ENCODE data around the gene PDK1.

- no peak for TF ChIP-seq CTCF (conservative IDR thresholded peaks at IDR 0.05)
- TF ChIP-seq EZH2 (IDR thresholded peaks at IDR 0.05; ENCODE audit: low read depth), result no peak
Observed at GRCh38 chr2:172613615-172614231, 57.8 kb downstream of the PDK1 start.
